ENCODE results near the gene HBG1. TPM values are rescaled to one million over a fixed set of nuclear protein-coding genes. Genes with fewer than 3 reads are reported as not detected.
"Not testable (repeated sequence)": the region's sequence is repeated elsewhere in the genome, so short reads cannot be mapped to it uniquely, and the experiment has no call there.

HBG1 gene
- total and polyA plus RNA-seq, 2 donors (not counting 3 experiments of a cell fraction or from before 2014, with no cell fraction given): 0.72 TPM; not detected in 1

DNA sequence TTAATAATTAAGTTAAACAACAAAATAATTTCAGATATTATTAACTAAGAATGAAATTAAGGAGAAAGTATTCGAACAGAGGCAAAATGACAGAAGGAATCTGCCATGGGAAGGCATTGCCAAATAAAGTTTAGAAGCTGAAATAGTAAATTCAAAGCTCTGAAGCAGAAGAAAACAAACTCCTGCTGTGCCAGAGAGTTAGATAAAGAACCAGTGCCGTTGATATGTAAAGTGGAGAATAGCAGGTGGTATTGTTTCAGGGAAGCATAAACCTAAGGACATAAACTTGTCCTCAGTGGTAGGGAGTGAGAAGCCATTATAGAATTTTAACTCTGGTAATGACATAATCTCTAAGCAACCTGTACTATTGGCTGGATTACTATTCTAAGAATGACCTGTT lies 7.6 kb upstream of the HBG1 start:
- Histone ChIP-seq H3K9ac (replicated peaks; ENCODE audit: extremely low read depth, insufficient read depth, low read length) (no peak overlapping the region), H3K4me1 (ENCODE audit: control insufficient read depth, extremely low read depth, insufficient read depth, low read length) (no peaks in the 10 kb centered on the region), H3K4me3 (replicated peaks in 1 of 3; ENCODE audit: insufficient read depth in 1 of 3, low read depth in 1 of 3, low read length in 3 of 3) (no peak overlapping the region), H3K9me1 (replicated peaks; ENCODE audit: control insufficient read depth, extremely low read depth, insufficient read depth, low read length) (no peaks in the 10 kb centered on the region), H3K36me3 (ENCODE audit: control insufficient read depth in 2 of 2, extremely low read depth in 1 of 2, insufficient read depth in 2 of 2, low read length in 2 of 2) (no peaks in the 10 kb centered on the region), H3K27ac (ENCODE audit: insufficient read depth, low read depth, low read length) (no peak overlapping the region), H3K79me2 (ENCODE audit: control insufficient read depth, insufficient read depth, low read length) (no peaks in the 10 kb centered on the region), H3K4me2 (ENCODE audit: insufficient read depth, low read length) (no peak overlapping the region), H3K9me3 (replicated peaks; ENCODE audit: control insufficient read depth, insufficient read depth, low read length) (no peaks in the 10 kb centered on the region), H2AFZ (ENCODE audit: low read depth, low read length) (no peak overlapping the region), H4K20me1 (replicated peaks; ENCODE audit: control insufficient read depth, extremely low read depth, insufficient read depth, low read length) (no peaks in the 10 kb centered on the region), H3K27me3 (ENCODE audit: control insufficient read depth in 2 of 2, insufficient read depth in 2 of 2, low read length in 2 of 2) (no peaks in the 10 kb centered on the region)
- POLR2A ChIA-PET: no interaction called here
- FAIRE-seq (no peak), DNase-seq (ENCODE audit: low read depth, low spot score) (no peak)
- TF ChIP-seq POLR2A (IDR thresholded peaks at IDR 0.05; ENCODE audit: low read depth, low read length): no peak
- TF ChIP-seq, protein P1, sequence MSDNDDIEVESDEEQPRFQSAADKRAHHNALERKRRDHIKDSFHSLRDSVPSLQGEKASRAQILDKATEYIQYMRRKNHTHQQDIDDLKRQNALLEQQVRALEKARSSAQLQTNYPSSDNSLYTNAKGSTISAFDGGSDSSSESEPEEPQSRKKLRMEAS (IDR thresholded peaks at IDR 0.05; ENCODE audit: insufficient read depth, insufficient read length): no peak
- TF ChIP-seq GATA2 (IDR thresholded peaks at IDR 0.05; ENCODE audit: insufficient read depth, insufficient read length, low read depth, low read length): no peak
- no peak for TF ChIP-seq EZH2 (IDR thresholded peaks at IDR 0.05; ENCODE audit: borderline replicate concordance, low read depth, low read length, severe bottlenecking)
- TF ChIP-seq FOS (IDR thresholded peaks at IDR 0.05; ENCODE audit: borderline replicate concordance, insufficient read depth, low read length): no peak
- TF ChIP-seq, protein P2, sequence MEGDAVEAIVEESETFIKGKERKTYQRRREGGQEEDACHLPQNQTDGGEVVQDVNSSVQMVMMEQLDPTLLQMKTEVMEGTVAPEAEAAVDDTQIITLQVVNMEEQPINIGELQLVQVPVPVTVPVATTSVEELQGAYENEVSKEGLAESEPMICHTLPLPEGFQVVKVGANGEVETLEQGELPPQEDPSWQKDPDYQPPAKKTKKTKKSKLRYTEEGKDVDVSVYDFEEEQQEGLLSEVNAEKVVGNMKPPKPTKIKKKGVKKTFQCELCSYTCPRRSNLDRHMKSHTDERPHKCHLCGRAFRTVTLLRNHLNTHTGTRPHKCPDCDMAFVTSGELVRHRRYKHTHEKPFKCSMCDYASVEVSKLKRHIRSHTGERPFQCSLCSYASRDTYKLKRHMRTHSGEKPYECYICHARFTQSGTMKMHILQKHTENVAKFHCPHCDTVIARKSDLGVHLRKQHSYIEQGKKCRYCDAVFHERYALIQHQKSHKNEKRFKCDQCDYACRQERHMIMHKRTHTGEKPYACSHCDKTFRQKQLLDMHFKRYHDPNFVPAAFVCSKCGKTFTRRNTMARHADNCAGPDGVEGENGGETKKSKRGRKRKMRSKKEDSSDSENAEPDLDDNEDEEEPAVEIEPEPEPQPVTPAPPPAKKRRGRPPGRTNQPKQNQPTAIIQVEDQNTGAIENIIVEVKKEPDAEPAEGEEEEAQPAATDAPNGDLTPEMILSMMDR (IDR thresholded peaks at IDR 0.05; ENCODE audit: extremely low read depth in 1 of 2, insufficient read depth in 1 of 2, low read depth in 1 of 2, low read length in 2 of 2): no peak
- TF ChIP-seq POLR2AphosphoS5 (IDR thresholded peaks at IDR 0.05; ENCODE audit: insufficient read depth, low read depth, low read length): no peak
- TF ChIP-seq JUN (IDR thresholded peaks at IDR 0.05; ENCODE audit: borderline replicate concordance, insufficient read depth, insufficient read length, low read depth): no peak
- no peak for TF ChIP-seq MYC (IDR thresholded peaks at IDR 0.05; ENCODE audit: low read depth, low read length)
- dilution Hi-C loops (cut with MboI; ENCODE audit: extremely low pct_ligation_motif_present, low sequenced_read_pairs) (no loop called here), intact Hi-C loops (cut with micrococcal nuclease) (no loop called here)
- no TSS peak for BruUV-seq (replicated peaks)
- CTCF ChIA-PET: no interaction called here

DNA sequence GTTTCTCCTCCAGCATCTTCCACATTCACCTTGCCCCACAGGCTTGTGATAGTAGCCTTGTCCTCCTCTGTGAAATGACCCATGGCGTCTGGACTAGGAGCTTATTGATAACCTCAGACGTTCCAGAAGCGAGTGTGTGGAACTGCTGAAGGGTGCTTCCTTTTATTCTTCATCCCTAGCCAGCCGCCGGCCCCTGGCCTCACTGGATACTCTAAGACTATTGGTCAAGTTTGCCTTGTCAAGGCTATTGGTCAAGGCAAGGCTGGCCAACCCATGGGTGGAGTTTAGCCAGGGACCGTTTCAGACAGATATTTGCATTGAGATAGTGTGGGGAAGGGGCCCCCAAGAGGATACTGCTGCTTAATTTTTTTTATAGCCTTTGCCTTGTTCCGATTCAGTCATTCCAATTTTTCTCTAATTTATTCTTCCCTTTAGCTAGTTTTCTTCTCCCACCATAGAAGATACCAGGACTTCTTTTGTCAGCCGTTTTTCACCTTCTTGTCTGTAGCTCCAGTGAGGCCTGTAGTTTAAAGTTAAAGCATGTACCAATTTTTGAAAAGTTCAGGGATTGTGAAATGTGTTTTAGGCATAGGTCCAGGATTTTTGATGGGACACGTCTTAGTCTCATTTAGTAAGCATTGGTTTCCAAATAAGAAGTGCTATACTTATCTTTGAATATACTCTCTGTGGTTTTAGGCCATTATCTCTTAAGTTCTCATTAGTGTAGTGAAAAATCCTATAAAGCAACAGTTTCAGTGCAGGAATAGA lies 5.2 kb upstream of the HBG1 start, which contains the start of gene HBG2:
TSS of gene HBG2 (minus strand) at position 136 of the 768 bp plus-strand sequence. CDS start at position 83, 53 bp downstream.
- H3K27ac ChIP-seq (ENCODE audit: insufficient read depth, low read depth, low read length); DNase-seq (ENCODE audit: low read depth, low spot score); H3K9me1 ChIP-seq (replicated peaks; ENCODE audit: control insufficient read depth, extremely low read depth, insufficient read depth, low read length); H3K4me2 ChIP-seq (ENCODE audit: insufficient read depth, low read length); H3K79me2 ChIP-seq (ENCODE audit: control insufficient read depth, insufficient read depth, low read length); BruUV-seq (replicated peaks); FAIRE-seq; H3K4me3 ChIP-seq (replicated peaks in 1 of 3; ENCODE audit: insufficient read depth in 1 of 3, low read depth in 1 of 3, low read length in 3 of 3); H3K27me3 ChIP-seq (ENCODE audit: control insufficient read depth in 2 of 2, insufficient read depth in 2 of 2, low read length in 2 of 2); intact Hi-C loops (cut with micrococcal nuclease); dilution Hi-C loops (cut with MboI; ENCODE audit: extremely low pct_ligation_motif_present, low sequenced_read_pairs); H3K9me3 ChIP-seq (replicated peaks; ENCODE audit: control insufficient read depth, insufficient read depth, low read length); H4K20me1 ChIP-seq (replicated peaks; ENCODE audit: control insufficient read depth, extremely low read depth, insufficient read depth, low read length); H2AFZ ChIP-seq (ENCODE audit: low read depth, low read length); H3K4me1 ChIP-seq (ENCODE audit: control insufficient read depth, extremely low read depth, insufficient read depth, low read length); H3K36me3 ChIP-seq (ENCODE audit: control insufficient read depth in 2 of 2, extremely low read depth in 1 of 2, insufficient read depth in 2 of 2, low read length in 2 of 2); H3K9ac ChIP-seq (replicated peaks; ENCODE audit: extremely low read depth, insufficient read depth, low read length); CTCF ChIA-PET; POLR2A ChIA-PET: not testable (repeated sequence)

Data from endothelial cell of umbilical vein (primary cell).